Measurements from ENCODE around the gene CDYL. TPM values are rescaled to one million over a fixed set of nuclear protein-coding genes. Genes with fewer than 3 reads are reported as not detected.

The CDYL gene
- total RNA-seq, 1 donor from 2014 or later: 104 TPM

- Mint-ChIP-seq H3K9me3 (peaks cover 23% of the 10 kb centered on the region), H3K27me3 (ENCODE audit: low read depth) (no peaks in the 10 kb centered on the region), H3K4me3 (no peak overlapping the region), H3K27ac (peak overlapping the region; percentile 3), H3K36me3 (peaks cover 25% of the 10 kb centered on the region), H3K4me1 (peaks cover 13% of the 10 kb centered on the region)
- TF ChIP-seq CTCF (IDR thresholded peaks at IDR 0.05; ENCODE audit: unreplicated experiment): no peak
- no peak for DNase-seq (ENCODE audit: low spot score in 2 of 2, unreplicated experiment in 2 of 2)
Observed at GRCh38 chr6:4797587-4797986, 21.4 kb downstream of the CDYL start.

GRCh38 chr6:4799912-4800311 is 23.7 kb downstream of the CDYL start:
- Mint-ChIP-seq H3K36me3 (peaks cover 25% of the 10 kb centered on the region), H3K4me1 (peaks cover 31% of the 10 kb centered on the region), H3K4me3 (no peak overlapping the region), H3K9me3 (peaks cover 23% of the 10 kb centered on the region), H3K27me3 (ENCODE audit: low read depth) (no peaks in the 10 kb centered on the region), H3K27ac (no peak overlapping the region)
- no peak for DNase-seq (ENCODE audit: low spot score in 2 of 2, unreplicated experiment in 2 of 2)
- no peak for TF ChIP-seq CTCF (IDR thresholded peaks at IDR 0.05; ENCODE audit: unreplicated experiment)

- no peaks in the 10 kb centered on the region for H3K27me3 Mint-ChIP-seq (ENCODE audit: low read depth)
- H3K4me3 Mint-ChIP-seq: no peak overlapping the region
- no peak for TF ChIP-seq CTCF (IDR thresholded peaks at IDR 0.05; ENCODE audit: unreplicated experiment)
- H3K36me3 Mint-ChIP-seq: peaks cover 25% of the 10 kb centered on the region
- peaks cover 23% of the 10 kb centered on the region for H3K9me3 Mint-ChIP-seq
- no peak for DNase-seq (ENCODE audit: low spot score in 2 of 2, unreplicated experiment in 2 of 2)
- H3K27ac Mint-ChIP-seq: no peak overlapping the region
- H3K4me1 Mint-ChIP-seq: peaks cover 32% of the 10 kb centered on the region
Observed at GRCh38 chr6:4800662-4801061, 24.5 kb downstream of the CDYL start.

- no peak for DNase-seq (ENCODE audit: low spot score in 2 of 2, unreplicated experiment in 2 of 2)
- Mint-ChIP-seq H3K4me1 (peaks cover 40% of the 10 kb centered on the region), H3K9me3 (peaks cover 23% of the 10 kb centered on the region), H3K27me3 (ENCODE audit: low read depth) (no peaks in the 10 kb centered on the region), H3K27ac (no peak overlapping the region), H3K4me3 (no peak overlapping the region), H3K36me3 (peaks cover 25% of the 10 kb centered on the region)
- TF ChIP-seq CTCF (IDR thresholded peaks at IDR 0.05; ENCODE audit: unreplicated experiment): no peak
Observed at GRCh38 chr6:4801491-4802110, 25.4 kb downstream of the CDYL start.

GRCh38 chr6:4802312-4802935 is 26.2 kb downstream of the CDYL start:
- Mint-ChIP-seq H3K4me1 (peaks cover 42% of the 10 kb centered on the region), H3K4me3 (no peak overlapping the region), H3K9me3 (peaks cover 23% of the 10 kb centered on the region), H3K27me3 (ENCODE audit: low read depth) (no peaks in the 10 kb centered on the region), H3K36me3 (peaks cover 25% of the 10 kb centered on the region), H3K27ac (peak overlapping the region; percentile 17)
- DNase-seq (ENCODE audit: low spot score in 2 of 2, unreplicated experiment in 2 of 2): no peak
- TF ChIP-seq CTCF (IDR thresholded peaks at IDR 0.05; ENCODE audit: unreplicated experiment): no peak
